Vagina (tissue), 2 donors: ENCODE measurements around the gene ZNF763.

Experiments
- CTCF ChIP-seq, 3 experiments: fragments of 450-650 bp in 2 of 3; fragments of 200-600 bp in 1 of 3; sonication (generic) in 1 of 3; IDR thresholded peaks; one replicate each; pipeline ENCODE4 v1.5.1; 2017 to 2019; ENCODE audit warnings: antibody characterized with exemption in 3 of 3, mild to moderate bottlenecking in 2 of 3, moderate library complexity in 2 of 3
- POLR2A ChIP-seq, 2 donors: fragments of 450-650 bp; IDR thresholded peaks; one replicate each; pipeline ENCODE4 v1.6.1; 2017; ENCODE audit warnings: antibody characterized with exemption in 2 of 2, mild to moderate bottlenecking in 2 of 2, moderate library complexity in 2 of 2
- POLR2AphosphoS5 ChIP-seq, 2 donors: sonication (generic); formaldehyde crosslinking; IDR thresholded peaks; one replicate each; pipeline ENCODE4 v1.9.0; 2017; ENCODE audit warnings: antibody characterized with exemption in 2 of 2, mild to moderate bottlenecking in 2 of 2, low read depth in 1 of 2; ENCODE audit not compliant: insufficient read depth in 1 of 2

GRCh38 chr19:11924886-11925650, 39.8 kb upstream of the ZNF763 start, which contains the start of gene ZNF700:
- TF ChIP-seq CTCF (IDR thresholded peaks at IDR 0.05) (peak in 1 of 3 experiments; percentile 38), POLR2AphosphoS5 (IDR thresholded peaks at IDR 0.05; ENCODE audit: insufficient read depth in 1 of 2, low read depth in 1 of 2) (peak; percentile 87 to 91), POLR2A (IDR thresholded peaks at IDR 0.05) (no peak)
